ENCODE measurements around the gene HIRA. TPM values are rescaled to one million over a fixed set of nuclear protein-coding genes. Genes with fewer than 3 reads are reported as not detected.

HIRA gene, protein sequence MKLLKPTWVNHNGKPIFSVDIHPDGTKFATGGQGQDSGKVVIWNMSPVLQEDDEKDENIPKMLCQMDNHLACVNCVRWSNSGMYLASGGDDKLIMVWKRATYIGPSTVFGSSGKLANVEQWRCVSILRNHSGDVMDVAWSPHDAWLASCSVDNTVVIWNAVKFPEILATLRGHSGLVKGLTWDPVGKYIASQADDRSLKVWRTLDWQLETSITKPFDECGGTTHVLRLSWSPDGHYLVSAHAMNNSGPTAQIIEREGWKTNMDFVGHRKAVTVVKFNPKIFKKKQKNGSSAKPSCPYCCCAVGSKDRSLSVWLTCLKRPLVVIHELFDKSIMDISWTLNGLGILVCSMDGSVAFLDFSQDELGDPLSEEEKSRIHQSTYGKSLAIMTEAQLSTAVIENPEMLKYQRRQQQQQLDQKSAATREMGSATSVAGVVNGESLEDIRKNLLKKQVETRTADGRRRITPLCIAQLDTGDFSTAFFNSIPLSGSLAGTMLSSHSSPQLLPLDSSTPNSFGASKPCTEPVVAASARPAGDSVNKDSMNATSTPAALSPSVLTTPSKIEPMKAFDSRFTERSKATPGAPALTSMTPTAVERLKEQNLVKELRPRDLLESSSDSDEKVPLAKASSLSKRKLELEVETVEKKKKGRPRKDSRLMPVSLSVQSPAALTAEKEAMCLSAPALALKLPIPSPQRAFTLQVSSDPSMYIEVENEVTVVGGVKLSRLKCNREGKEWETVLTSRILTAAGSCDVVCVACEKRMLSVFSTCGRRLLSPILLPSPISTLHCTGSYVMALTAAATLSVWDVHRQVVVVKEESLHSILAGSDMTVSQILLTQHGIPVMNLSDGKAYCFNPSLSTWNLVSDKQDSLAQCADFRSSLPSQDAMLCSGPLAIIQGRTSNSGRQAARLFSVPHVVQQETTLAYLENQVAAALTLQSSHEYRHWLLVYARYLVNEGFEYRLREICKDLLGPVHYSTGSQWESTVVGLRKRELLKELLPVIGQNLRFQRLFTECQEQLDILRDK
- 15.1 and 16.9 TPM in 2 replicates for total RNA-seq (2014; rRNA removed; shearing (Covaris generic))
- polyA plus RNA-seq (2015; cell fraction: cytosol; rRNA removed): 33.7 and 40.9 TPM in 2 replicates
- 20.1 and 26.2 TPM in 2 replicates for polyA plus RNA-seq (2015; cell fraction: nucleus; rRNA removed)

GRCh38 chr22:19431649-19432132, at the start of gene HIRA:
Gene HIRA (minus strand): TSS chr22:19431733. CDS start chr22:19431476, 257 bp downstream.
- DNase-seq (ENCODE audit: low read depth, low spot score): peak; percentile 75
- in situ Hi-C loops (cut with HindIII; ENCODE audit: low pct_unique_long_range_greater_than_20kb, low sequenced_read_pairs): no loop called here

GRCh38 chr22:19480789-19481188, 49.3 kb upstream of the HIRA start:
- DNase-seq (ENCODE audit: low read depth, low spot score): no peak
- in situ Hi-C loops (cut with HindIII; ENCODE audit: low pct_unique_long_range_greater_than_20kb, low sequenced_read_pairs): no loop called here

DNA sequence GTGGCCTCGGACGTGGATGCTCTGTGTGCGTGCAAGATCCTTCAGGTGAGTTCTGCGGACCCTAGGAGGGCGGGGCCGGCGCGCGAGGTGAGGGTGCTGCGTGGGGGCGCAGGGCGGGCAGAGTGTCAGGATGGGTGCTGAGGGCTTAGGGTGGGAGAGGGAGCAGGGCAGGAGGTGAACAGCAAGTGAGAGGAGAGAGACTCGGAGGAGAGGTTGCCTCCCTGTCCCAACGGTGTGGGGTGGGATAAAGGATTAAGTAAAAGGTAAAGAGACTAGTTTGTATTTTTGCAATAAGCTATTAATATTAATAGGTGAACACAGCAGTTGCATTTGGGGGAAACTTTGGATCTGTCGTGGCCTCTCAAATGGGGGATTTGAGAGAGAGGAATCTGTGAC, 48.6 kb upstream of the HIRA start:
- in situ Hi-C loops (cut with HindIII; ENCODE audit: low pct_unique_long_range_greater_than_20kb, low sequenced_read_pairs): no loop called here
- DNase-seq (ENCODE audit: low read depth, low spot score): no peak

DNA sequence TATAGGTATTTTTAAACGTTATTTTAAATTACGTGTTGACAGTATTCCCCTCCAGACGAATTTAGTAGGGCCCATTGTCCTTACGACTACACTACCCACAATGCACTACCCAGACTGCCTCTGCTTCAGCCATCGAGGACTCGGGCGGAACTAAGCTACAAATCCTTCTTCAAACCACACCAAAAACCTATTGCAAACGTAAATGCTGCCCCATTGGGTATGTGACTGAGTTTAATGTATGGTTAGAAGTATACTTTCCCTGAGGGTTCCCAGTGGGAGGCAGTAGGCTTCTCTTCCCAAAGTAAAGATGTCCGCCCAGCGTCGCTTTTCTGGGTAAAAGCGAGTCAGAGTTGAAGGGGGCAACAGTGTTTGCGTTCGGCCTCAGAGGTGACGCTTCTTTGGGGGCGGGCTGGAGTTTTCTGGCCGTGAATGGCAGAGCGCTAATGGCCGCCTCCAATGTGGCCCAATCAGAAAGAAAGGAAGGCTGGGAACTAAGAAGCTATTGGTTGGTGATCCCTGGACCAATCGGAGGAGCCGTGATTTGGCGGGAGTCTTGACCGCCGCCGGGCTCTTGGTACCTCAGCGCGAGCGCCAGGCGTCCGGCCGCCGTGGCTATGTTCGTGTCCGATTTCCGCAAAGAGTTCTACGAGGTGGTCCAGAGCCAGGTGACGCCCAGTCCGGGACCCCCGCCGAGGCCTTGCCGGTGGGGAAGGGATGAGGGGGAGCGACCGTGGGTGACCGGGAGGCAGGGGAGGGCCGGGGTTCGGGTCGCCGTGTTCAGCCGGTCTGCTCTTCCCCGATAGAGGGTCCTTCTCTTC, 48.0 kb upstream of the HIRA start, which contains the start of gene CDC45:
Gene CDC45 (plus strand): TSS at position 566 of the 818 bp plus-strand sequence. CDS start 49 bp downstream, at position 615.
- in situ Hi-C loops (cut with HindIII; ENCODE audit: low pct_unique_long_range_greater_than_20kb, low sequenced_read_pairs): no loop called here
- peak; percentile 99 for DNase-seq (ENCODE audit: low read depth, low spot score)

DNA sequence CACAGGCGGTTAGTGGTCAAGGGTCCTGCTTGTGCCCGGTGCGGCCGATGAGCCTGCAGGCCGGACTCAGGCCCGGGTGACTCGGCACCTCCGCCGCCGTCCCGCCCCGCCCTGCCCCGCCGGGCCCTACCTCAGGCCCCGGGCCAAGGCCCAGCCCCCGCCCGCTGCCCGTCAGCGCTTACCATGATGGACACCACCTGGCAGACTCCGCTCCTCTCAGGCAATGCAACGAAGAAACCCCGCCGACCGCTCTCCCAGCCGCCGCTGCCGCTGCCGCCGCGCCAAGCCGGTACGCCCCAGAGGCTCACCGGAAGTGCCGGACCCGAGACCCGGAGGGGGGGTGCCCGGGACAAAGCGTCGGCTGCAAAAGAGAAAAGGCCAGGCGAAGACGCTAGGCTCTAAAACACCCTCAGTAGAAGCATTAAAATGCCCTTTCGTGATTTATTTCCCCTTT, 47.4 kb upstream of the HIRA start, which contains the start of gene UFD1:
Gene UFD1 (minus strand): TSS at position 293 of the 454 bp plus-strand sequence. CDS start 108 bp downstream, at position 185.
- DNase-seq (ENCODE audit: low read depth, low spot score): no peak
- in situ Hi-C loops (cut with HindIII; ENCODE audit: low pct_unique_long_range_greater_than_20kb, low sequenced_read_pairs): no loop called here

GRCh38 chr22:19478045-19478900, 46.7 kb upstream of the HIRA start:
- in situ Hi-C loops (cut with HindIII; ENCODE audit: low pct_unique_long_range_greater_than_20kb, low sequenced_read_pairs): no loop called here

GRCh38 chr22:19477321-19478044, 46.0 kb upstream of the HIRA start:
- in situ Hi-C loops (cut with HindIII; ENCODE audit: low pct_unique_long_range_greater_than_20kb, low sequenced_read_pairs): no loop called here
- peak; percentile 19 for DNase-seq (ENCODE audit: low read depth, low spot score)

More at GRCh38 chr22:19478045-19478900, 46.7 kb upstream of the HIRA start:
- no peak for DNase-seq (ENCODE audit: low read depth, low spot score)

GRCh38 chr22:19476023-19476422, 44.5 kb upstream of the HIRA start:
- no peak for DNase-seq (ENCODE audit: low read depth, low spot score)
- in situ Hi-C loops (cut with HindIII; ENCODE audit: low pct_unique_long_range_greater_than_20kb, low sequenced_read_pairs): no loop called here

- no peak for DNase-seq (ENCODE audit: low read depth, low spot score)
- in situ Hi-C loops (cut with HindIII; ENCODE audit: low pct_unique_long_range_greater_than_20kb, low sequenced_read_pairs): no loop called here
These were observed 42.0 kb upstream of the HIRA start for GRCh38 chr22:19473578-19473977.

DNA sequence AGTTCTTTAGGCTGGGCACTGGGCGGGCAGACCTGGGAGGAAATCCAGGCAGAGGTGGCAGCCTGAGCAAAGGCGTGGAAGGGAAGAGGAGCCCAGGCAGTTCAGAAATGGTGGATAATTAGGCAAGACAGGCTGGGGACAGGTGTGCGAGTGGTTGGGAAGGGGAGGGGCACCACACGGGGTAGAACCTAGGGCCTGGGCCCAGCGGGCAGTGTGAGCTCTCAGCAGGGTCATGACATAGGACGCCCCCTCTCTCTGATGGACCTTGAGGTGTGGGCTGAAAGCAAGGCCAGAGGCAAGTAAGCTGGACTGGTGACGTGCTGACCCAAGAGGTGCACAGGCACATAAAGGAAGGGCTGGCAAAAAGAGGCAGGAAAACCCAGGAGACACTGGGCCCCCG, 40.7 kb upstream of the HIRA start:
- in situ Hi-C loops (cut with HindIII; ENCODE audit: low pct_unique_long_range_greater_than_20kb, low sequenced_read_pairs): no loop called here
- no peak for DNase-seq (ENCODE audit: low read depth, low spot score)

DNA sequence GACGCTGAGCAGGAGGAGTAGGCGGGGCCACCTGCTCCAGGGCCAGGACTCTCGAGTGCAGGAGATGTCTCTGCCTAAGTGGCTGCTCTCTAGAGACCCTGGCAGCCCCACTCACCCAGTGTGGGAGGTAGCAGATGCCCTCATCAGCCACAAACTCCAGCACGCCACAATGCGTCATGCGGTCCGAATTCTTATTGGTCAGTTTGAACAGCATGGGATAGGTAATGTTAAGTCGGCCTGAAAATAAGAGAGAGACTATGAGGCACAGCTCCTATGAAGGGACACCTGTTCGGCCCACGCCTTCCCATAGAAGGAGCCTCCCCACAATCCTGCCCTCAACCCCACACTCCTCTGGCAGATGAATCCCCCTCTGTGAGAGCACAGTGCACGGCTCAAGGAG, 40.0 kb upstream of the HIRA start:
- in situ Hi-C loops (cut with HindIII; ENCODE audit: low pct_unique_long_range_greater_than_20kb, low sequenced_read_pairs): no loop called here
- DNase-seq (ENCODE audit: low read depth, low spot score): no peak

DNA sequence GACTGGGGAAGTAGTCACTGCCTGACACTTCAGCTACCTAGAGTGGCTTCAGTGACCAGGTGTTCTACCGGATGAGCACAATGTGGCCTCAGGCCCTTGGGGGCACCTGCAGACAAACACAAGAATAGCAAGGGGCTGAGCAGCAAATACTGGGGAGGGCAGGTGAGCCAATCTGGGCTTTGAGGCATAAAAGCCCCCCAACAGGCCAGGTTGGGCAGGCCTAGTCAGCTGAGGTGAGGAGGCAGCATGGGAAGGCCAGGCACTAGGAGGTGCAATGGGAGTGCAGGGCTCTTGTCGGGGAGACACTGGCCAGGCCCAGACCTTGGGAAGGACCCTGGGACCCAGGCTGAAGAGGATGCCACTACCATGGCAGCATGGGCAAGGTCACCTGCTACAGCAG, 38.5 kb upstream of the HIRA start:
- no peak for DNase-seq (ENCODE audit: low read depth, low spot score)
- in situ Hi-C loops (cut with HindIII; ENCODE audit: low pct_unique_long_range_greater_than_20kb, low sequenced_read_pairs): no loop called here

GRCh38 chr22:19469421-19469820, 37.9 kb upstream of the HIRA start:
- DNase-seq (ENCODE audit: low read depth, low spot score): no peak
- in situ Hi-C loops (cut with HindIII; ENCODE audit: low pct_unique_long_range_greater_than_20kb, low sequenced_read_pairs): no loop called here

- in situ Hi-C loops (cut with HindIII; ENCODE audit: low pct_unique_long_range_greater_than_20kb, low sequenced_read_pairs): no loop called here
- DNase-seq (ENCODE audit: low read depth, low spot score): no peak
These were observed 36.4 kb upstream of the HIRA start for GRCh38 chr22:19467912-19468311.

Data from SK-MEL-5 (cell line).